PFSK-1 (cell line): ENCODE results near the gene UBE4B.

Source experiments
- FOXP2 ChIP-seq: optimal IDR thresholded peaks from 2 replicates; pipeline ENCODE3; 2011; ENCODE audit warnings: borderline replicate concordance, control low read depth, inconsistent platforms; ENCODE audit not compliant: insufficient read depth; ENCODE audit errors: extremely low read length, extremely low read depth
- POLR2AphosphoS5 ChIP-seq: IDR thresholded peaks from 2 replicates; pipeline ENCODE4 v1.6.1; 2012; ENCODE audit warnings: low read depth, mild to moderate bottlenecking, control low read depth, low read length, moderate library complexity
- SIN3A ChIP-seq: IDR thresholded peaks from 2 replicates; pipeline ENCODE4 v1.6.1; 2012; ENCODE audit warnings: mild to moderate bottlenecking, low read length, moderate library complexity, borderline replicate concordance; ENCODE audit not compliant: insufficient read depth
- TAF1 ChIP-seq: IDR thresholded peaks from 2 replicates; pipeline ENCODE4 v1.6.1; 2012; ENCODE audit warnings: low read length, control low read depth, borderline replicate concordance; ENCODE audit not compliant: insufficient read depth
- TF ChIP-seq, protein P1 (sequence below), 2 experiments: IDR thresholded peaks; 2 replicates each; pipeline versions ENCODE4 v1.6.1 to v1.8.0; 2011 to 2012; ENCODE audit warnings: low read depth in 2 of 2, low read length in 2 of 2, control low read depth in 1 of 2, inconsistent platforms in 1 of 2, mild to moderate bottlenecking in 1 of 2, moderate library complexity in 1 of 2; ENCODE audit not compliant: insufficient read depth in 1 of 2

DNA sequence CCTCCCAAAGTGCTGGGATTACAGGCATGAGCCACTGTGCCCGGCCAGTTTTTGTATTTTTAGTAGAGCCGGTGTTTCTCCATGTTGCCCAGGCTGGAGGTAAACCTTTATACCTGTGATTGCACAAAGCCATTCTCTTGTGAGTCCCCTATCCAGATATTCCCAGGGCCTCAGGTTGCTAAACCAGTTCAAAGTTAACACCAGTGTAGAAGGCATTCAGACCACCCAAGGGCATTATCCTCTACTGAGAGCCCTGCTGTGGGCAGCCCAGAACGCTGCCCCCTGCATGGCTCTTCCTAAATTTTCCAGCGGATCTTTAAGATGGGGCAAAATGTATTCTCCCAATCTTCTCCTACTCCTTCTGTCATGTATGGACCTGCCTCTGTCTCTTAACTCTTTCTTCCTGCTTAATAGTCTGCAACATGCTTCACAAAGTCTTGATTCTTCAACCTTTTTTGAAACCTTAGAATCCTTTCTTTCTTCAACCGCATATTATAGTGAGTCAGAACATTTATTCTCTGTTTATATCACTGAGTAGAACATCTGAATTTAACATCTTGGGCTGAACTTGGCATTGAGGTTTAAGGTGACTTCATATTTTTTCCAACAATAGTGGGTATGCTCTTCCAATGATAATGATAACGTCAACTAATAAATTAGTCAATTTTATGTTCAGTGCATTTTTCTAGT is 36.0 kb downstream of the UBE4B start:
- TF ChIP-seq TAF1 = no peak
- TF ChIP-seq POLR2AphosphoS5 = no peak
- TF ChIP-seq SIN3A = no peak
- TF ChIP-seq, protein P1, sequence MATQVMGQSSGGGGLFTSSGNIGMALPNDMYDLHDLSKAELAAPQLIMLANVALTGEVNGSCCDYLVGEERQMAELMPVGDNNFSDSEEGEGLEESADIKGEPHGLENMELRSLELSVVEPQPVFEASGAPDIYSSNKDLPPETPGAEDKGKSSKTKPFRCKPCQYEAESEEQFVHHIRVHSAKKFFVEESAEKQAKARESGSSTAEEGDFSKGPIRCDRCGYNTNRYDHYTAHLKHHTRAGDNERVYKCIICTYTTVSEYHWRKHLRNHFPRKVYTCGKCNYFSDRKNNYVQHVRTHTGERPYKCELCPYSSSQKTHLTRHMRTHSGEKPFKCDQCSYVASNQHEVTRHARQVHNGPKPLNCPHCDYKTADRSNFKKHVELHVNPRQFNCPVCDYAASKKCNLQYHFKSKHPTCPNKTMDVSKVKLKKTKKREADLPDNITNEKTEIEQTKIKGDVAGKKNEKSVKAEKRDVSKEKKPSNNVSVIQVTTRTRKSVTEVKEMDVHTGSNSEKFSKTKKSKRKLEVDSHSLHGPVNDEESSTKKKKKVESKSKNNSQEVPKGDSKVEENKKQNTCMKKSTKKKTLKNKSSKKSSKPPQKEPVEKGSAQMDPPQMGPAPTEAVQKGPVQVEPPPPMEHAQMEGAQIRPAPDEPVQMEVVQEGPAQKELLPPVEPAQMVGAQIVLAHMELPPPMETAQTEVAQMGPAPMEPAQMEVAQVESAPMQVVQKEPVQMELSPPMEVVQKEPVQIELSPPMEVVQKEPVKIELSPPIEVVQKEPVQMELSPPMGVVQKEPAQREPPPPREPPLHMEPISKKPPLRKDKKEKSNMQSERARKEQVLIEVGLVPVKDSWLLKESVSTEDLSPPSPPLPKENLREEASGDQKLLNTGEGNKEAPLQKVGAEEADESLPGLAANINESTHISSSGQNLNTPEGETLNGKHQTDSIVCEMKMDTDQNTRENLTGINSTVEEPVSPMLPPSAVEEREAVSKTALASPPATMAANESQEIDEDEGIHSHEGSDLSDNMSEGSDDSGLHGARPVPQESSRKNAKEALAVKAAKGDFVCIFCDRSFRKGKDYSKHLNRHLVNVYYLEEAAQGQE (IDR thresholded peaks at IDR 0.05; ENCODE audit: insufficient read depth in 1 of 2, low read depth in 2 of 2, low read length in 2 of 2) = no peak
- no peak for TF ChIP-seq FOXP2
